HG03175 (cell line): ENCODE data around the gene ZSCAN20.
A peak's percentile ranks its signal among the peaks of the same experiment; 100 is the strongest.

ENCODE experiments used
- ATAC-seq: cut with Tn5 transposase; IDR thresholded peaks from one replicate; pipeline ENCODE4 v1.9.1; 2021; ENCODE audit warnings: mild to moderate bottlenecking, moderate library complexity; ENCODE audit not compliant: unreplicated experiment

The ZSCAN20 gene

DNA sequence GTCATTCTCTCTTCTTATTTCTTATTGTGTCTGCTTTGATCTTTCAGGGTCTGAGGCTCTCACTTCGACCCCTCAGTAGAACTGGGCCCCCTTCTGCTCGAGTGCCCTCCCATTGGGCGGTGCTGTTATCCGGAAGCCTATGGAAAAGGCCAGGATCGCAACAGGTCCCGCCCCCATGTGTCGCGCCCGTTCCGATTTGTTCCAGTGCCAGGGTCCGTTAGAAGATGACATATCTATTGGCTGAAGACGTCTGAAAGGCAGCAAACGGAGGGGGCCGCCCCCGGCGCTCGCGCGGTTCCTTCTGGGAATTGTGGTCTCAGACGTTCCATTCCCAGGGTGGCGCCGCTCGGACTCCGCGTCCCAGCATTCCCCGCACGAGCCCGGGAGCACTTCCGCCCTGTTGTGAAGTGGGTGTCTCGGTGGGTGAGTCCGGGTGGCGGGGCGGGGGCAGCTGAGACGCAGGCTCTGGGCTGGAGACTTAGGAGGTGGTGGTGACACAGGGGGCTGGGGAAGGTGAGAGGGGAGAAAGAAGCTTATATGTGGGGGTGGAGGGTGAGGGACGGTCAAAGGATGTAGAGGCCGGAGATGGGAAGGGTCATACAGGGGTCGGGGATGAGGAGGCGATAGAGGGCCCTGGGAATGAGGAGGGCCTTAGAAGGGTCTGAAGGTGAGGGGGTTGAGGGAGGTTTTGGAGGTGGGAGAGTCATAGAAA, at the start of gene ZSCAN20:
Gene ZSCAN20 (plus strand): TSS at position 377 of the 712 bp plus-strand sequence. CDS start 6,644 bp downstream, outside the sequence.
- ATAC-seq, result peak; percentile 91

DNA sequence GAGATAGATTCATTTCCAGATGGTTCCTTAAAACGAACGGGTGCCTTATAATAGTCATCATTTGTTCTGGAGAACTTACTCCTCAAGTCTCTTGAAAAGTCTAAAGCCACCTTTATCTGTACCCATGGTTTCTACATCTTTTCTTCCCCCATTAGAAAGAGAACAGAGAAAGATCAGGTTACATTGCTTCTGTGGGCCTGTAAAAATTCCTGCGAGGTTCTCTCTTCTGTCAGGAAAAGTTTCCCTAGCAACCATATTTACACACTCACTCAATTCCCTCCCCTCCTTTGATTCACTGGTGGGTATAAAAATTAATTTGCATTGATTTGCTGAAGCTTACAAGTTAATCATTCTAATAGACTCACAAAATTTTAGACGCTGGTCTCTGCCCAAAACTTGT, 48.2 kb upstream of the ZSCAN20 start:
- ATAC-seq, result no peak

DNA sequence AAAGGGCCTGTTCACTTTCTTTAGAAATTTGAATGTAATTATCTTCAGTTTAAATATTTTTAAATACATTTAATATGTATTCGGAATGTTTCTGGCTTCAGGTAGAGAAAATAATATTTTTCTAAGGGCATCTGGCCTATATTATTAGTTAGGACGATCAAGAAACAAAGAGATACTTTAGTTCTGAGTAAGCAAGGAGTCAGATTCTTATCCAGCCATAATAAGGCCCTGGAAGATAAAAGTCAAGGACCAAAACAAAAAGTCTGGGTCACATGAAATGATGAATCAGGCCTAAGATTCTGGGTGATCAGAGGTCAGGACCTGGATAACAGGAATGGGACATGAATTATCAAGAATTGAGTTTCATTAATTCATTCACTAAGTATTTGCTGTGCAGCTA, 47.8 kb upstream of the ZSCAN20 start:
- no peak for ATAC-seq

DNA sequence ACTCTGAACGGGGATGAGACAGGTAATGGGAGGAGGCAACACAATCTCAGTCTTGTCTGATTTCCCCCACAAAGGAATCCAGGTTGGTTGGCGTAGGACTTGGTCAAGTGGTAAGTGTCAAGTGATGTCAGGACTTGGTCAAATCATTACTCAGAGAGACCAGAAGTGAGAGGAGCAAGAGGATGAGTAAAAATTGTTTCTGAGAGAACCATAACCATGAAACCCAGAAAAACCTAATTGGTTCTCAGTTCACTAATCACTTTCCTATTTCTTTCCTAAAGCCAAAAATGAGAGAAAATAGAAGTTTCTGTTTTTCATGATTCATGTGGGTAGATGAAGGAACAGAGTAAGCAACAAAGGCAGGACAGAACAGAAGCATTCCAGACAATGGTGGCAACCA, 46.5 kb upstream of the ZSCAN20 start:
- no peak for ATAC-seq

DNA sequence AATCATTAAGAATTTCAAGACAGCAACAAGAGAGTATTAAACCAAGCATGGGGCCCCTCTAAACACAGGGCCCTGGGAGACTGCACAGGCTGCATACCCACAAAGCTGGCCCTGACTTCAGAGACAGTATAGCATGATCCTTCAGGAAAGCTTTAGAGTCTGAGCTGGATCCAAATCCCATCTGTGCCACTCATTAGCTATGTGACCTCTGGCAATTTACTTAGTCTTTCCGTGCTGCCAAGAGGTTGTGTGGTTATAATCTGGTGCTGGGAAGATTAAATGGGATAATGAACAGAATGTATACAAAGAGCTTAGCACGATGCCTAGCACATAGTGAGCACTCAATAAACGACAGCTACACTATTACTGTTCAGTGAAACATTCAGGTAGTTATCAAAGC, 45.5 kb upstream of the ZSCAN20 start:
- no peak for ATAC-seq

DNA sequence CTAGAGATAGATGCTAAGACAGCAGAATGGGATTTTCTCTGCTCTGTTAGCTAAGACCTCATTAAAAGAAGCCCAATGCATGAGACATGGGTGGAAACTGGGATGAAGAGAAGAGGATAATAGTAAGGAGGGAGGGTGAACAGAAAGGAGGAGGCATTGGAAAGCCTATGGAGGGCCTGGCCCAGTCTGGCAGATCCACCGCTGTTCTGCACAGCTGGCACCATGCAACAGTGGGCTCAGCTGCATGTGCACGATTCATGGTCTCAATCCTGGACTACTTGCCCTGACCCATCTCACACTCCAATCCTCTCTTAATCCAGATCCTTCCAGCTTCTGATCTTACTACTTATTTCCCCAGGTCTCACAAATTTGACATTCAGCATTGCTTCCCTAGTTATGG, 43.8 kb upstream of the ZSCAN20 start:
- ATAC-seq, result no peak

DNA sequence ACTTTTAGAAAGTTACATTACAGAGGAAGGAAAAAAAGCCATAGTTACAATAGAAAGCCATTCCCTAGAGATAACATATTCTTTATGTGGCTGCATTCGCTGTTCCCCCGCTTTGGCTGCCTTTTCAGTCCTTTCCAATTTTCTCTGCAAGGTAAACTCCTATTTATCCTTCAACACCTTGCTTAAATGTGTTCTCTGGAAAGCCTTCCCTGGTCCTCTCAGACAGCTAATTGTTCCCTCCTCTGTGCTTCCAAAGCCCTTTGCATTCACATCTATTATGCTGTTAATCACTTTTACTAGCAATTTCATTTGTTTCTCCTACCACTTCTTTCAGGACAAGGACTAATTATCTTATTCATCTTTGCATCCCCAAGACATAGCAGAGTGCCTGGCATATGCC, 43.1 kb upstream of the ZSCAN20 start:
- no peak for ATAC-seq

DNA sequence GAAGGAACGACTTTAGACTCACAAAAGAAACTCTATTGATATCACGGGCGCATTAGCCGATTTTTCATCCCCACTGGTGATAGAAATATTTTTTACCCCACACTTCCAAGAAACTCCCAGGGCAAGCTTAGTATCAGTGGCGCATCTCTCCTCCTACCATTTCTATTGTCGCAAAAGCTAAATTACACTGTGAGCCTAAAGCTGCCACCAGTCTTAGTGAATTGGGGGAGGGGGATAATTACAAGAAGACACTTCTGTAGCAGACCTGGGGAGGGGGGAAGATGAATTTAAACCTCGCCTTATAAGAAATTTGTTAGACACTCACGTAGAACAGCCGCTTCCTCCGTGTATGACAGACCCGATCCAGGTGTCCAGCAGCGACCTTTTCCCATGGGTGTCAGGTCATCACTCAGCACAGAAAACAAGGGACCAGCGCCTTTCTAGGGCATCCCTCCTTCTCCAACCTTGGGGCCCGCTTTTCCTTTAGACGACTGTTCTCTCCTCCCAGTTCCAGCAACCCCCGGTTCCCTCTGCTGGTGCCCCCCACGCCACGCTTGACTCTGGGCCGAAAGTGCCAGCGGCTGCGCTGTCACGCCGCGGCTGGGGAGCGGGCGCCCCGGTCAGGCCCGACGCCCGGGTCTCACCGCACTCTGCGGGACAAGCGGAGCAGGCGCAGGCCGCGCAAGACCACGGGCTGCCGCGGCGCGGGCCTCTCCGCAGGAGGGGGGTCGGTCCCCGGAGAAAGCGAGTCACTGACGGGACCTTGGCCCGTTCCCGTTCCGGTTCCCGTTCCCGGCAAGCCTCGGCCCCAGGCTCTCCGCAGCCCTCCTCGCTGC, 42.4 kb upstream of the ZSCAN20 start:
- no peak for ATAC-seq

DNA sequence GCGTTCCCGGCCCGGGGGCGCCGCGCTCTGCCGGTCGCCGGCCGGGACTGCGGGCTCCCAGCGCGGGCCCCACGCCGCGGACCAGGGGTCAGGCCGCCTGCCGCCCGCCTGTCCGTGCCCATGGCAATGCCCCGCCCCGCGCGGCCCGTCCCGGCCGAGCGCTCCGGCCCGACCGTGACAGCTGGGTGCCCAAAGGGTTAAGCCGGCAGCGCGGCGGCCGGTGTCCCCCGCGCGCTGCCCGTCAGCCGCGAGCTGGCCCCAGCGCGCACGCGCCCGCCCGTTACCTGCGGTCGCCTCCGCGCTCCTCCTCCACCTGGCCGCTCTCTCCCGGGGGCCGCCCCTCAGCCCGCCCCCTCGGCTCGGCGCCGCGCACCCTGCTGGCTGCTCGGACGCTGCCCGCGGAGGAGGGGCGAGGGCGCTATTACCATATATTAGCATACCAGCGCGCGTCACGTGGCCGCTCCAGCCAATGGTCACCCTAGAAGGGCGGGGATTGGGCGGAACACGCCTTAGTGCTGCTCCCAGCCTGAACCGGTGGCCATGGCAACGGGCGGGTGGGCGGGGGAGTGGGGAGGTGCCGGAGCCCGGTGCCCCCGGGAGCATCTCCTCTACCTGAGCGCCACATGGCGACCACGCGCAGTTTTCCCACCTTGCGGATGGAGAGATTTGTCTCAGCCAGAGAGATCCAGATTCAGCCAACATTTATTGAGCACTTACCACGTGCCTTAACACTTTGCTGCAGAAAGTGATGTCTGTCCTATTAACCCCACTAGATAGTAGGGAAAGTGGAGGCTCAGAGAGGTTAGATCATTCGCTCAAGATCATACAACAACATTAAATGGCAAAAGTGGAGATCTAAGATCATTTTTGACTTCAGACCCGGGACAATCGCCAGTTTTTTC, 41.5 kb upstream of the ZSCAN20 start, which contains the start of gene PHC2:
Gene PHC2 (minus strand): TSS at position 404 of the 902 bp plus-strand sequence. CDS start 55,556 bp downstream, outside the sequence.
- peak; percentile 96 for ATAC-seq

DNA sequence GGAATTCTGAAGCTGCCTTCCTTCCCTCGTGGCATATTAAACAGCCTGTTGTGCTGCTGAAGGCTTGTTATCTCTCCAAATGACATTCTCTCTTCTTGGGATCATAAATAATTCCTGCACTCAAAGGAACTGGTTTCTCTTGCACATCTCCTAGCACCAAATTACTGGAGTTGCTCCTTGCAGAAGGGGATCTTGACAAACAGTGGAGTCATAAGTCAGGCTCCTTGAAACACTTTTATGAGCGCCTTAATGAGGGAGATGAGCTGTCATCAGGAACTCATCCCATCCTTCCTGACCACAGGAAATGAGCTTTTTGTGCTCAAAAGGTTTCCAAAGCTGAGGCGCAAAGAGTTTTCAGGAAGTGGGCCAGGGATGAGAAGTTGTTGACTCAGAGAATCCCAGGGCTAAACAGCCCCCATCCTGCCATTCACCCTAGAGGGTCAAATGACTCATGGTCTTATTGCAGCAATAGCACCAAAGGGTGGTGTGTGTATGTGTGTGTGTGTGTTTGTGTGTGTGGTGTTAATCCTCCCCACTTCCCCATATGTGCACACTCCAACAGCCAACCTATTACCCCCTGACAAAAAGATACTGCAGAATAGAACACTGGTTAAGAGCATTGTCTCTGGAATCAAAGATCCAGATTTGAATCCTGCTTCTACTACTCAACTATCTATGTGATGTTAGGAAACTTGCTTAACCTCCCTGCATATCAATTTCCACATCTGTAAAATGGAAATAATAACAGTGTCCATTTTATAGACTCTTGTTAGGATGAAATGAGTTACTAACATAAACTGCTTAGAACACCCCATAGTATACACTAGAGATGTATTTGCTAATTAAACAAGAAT, 38.7 kb upstream of the ZSCAN20 start:
- ATAC-seq, result no peak

DNA sequence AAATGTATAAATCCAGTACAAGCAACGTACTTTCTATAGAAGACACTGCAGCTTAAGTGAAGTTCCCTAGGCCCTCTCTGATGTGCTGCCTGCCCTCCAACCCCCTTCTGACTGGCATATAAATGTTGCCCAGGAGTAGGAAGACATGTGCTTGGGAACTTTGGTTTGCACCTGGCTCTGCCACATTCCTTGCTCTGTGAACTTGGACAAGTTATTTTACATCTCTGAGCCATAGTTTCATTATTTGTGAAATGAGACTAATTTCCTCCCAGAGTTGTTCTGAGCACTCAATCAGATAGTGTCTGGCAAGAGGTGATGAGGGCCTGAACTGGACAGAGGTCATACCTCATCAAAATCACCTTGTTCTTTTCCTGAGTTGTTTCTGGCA, 38.1 kb upstream of the ZSCAN20 start:
- no peak for ATAC-seq

DNA sequence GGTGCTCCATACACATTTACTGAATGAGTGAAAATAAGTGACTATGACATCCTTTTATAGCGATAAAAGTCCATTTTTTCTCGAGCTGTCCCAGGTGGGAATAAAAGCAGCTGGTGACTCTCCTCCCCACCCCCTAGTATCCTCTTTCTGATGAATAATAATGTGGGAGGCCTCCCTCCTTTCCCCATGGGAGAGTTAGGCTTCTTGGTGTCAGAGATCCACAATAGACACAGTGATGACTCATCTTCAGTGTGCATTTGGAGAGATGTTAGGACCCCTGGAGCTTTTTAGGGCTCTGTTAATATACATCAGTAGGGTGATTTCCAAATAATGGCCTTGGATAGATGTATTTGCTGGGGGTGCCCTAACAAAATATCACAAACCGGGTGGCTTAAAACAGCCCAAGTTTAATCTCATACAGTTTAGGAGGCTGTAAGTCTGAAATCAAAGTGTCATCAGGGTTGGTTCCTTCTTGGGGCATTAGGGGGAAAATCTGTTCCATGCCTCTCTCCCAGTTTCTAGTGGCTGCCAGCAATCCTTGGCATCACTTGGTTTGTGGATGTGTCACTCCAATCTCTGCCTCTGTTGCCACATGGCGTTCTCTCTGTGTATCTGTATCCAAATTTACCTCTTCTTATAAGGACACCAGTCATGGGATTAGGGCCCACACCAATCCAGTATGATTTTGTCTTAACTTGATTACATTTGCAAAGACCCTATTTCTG, 37.2 kb upstream of the ZSCAN20 start:
- ATAC-seq, result no peak

DNA sequence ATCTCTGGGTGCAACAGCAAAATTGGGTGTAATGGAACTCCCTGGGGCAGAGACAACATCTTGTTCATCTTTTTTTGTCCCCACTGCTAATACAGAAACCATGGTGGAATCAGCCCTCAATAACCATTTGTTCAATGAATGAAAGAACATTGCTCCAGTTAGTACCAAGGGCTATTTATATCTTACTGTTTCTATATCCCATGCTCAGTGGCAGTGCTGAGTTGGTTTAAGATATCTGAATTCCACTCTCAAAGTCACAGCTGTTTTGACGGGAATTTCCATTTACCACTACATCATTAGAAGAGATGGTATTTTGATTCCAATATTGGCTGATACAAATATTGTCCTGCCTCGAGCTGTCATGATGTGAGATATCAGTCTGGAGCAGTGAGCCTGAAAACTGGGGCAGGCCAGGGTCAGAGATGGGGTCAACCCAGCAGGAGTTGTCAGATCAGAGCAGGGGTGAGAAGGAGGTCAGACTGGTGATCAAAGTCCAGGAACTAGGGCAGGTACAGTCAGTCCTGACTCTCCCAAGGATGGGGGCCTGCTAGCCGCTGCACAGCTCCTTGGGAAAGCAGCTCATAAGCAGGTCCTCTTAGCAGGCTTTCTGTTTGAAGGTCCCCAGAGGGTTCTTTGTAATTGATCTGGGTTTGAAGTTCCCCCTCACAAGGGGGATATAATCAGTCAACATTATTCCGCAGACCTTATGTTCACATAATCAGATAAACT, 35.7 kb upstream of the ZSCAN20 start:
- ATAC-seq, result no peak

DNA sequence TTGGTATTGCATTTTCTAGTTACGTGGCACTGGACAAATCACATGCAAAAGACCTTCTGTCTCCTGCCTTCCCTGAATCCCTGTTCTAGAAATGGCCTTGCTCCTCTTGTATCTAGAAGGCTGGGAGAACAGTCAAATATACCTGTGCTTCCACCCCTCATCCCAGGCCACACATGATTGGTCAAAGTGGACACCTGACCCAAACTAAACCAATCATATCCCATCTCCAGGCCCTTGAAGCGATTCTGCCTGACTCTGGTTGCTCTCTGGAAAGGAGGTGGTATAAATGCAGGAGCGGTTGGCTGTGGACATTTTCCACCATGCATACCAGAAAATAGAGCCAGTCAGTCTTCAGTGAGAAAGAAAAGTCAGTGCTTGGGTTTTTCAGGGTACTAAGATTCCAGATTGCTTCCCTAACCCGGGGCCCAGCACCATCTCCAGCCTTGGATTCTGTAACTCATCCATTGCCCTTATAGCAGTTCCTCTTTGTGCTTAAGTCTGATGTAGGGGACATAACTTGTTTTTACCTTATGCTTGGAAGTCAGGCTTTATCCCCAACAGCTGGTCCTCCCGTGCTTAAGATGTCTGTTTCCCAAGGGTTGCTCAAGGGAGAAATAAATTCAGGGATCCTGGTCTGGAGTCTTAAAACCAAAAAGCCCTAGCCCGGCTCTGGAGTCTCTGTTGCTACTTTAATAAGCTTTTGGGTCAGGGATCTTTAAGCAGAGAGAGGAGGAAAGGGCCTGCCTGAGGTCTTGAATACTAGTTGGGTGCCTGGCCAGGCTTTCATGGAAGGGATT, 33.9 kb upstream of the ZSCAN20 start:
- no peak for ATAC-seq

DNA sequence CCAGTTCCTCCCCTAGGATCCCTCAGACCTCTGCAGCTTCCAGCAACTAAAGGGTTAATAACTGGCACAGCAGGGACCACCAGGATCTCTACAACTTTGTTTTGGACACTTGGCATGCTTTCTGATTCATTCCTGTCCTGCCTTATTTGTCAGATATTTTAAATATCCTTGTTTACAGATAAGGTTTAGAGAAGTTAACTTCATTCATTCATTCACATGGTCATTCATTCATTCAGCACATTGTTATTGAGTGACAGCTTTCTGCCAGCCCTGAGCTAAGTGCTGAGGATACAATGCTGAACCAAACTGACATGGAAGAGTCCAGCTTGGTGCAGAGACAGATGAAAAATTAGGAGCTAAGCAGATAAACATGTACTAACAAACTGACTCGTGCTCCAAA, 32.8 kb upstream of the ZSCAN20 start:
- ATAC-seq, result no peak

DNA sequence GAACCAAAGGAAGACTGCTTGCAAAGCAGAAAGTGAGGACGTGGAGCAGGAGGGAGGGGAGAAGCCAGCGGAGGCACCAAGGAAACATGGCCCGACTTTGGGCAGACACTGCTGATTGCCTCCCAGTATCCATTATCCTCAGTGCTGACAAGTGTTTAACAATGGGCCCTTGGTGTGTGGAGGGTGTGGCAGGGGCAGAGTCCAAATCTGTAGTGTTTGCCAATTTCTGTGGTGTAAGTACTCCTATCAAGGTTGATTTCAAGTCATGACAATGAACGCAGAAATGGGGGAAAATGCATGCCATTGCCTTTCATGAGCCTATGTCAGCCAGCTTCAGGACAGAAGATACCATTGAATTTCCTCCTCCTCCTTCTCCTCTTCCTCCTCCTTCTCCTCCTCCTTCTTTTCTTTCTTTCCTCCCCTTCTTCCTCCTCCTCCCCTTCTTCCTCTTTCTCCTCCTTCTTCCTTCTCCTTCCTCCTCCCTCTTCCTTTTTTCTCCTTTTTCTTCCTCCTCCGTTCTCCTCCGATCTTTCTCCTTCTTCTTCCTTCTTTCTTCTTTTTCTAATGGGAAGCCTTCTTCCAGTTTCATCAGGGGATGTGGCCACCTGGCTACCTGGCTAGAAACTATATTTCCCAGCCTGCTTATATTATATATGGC, 31.2 kb upstream of the ZSCAN20 start:
- ATAC-seq, result no peak

DNA sequence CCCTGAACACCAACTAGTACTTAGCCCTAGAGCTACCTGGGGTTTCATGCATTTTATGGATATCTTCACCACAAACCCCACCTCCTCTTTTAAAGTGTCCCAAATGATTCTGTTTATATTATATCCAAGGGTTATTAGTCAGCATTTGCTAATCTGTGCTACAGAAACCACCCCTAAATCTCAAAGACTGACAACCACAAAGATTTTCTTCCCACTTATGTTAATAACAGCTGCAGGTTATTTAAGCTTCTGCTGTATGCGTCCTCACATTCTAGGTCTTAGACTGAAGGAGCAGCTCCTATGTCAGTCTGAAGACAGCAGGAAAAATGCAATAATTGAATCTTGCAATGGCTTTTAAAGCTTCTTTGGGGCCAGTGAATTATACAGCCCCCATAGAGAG, 30.3 kb upstream of the ZSCAN20 start:
- ATAC-seq, result no peak
